HL-60 (cell line): ENCODE measurements around the gene GOLGA3.

Source experiments
- DNase-seq, 2 experiments: peaks; one replicate each; pipeline ENCODE4 v3.0.0-alpha.2; 2010 to 2020; ENCODE audit warnings: low read depth in 1 of 2, low spot score in 1 of 2
- H3K27ac ChIP-seq: fragments of 250-450 bp; sonication (Bioruptor Pico); replicated peaks from 2 replicates; pipeline ENCODE4 v1.5.1; 2020; ENCODE audit warnings: mild to moderate bottlenecking, moderate library complexity
- H3K27me3 ChIP-seq: fragments of 250-450 bp; sonication (Bioruptor Pico); 2 replicates; pipeline ENCODE4 v1.5.1; 2021; ENCODE audit warnings: mild to moderate bottlenecking, moderate library complexity; ENCODE audit not compliant: insufficient read depth, poor library complexity, severe bottlenecking
- H3K4me3 ChIP-seq: replicated peaks from 2 replicates; pipeline ENCODE4 v1.5.1; 2011; ENCODE audit warnings: mild to moderate bottlenecking, control low read depth, low read length; ENCODE audit not compliant: insufficient read depth
- CTCF ChIP-seq: IDR thresholded peaks from one replicate; pipeline ENCODE4 v1.5.1; 2011; ENCODE audit warnings: low read length, control low read depth, inconsistent platforms; ENCODE audit not compliant: insufficient read depth
- GABPA ChIP-seq: IDR thresholded peaks from 2 replicates; pipeline ENCODE4 v1.6.1; 2012; ENCODE audit warnings: low read depth
- POLR2AphosphoS5 ChIP-seq: IDR thresholded peaks from 2 replicates; pipeline ENCODE4 v1.6.1; 2012; ENCODE audit warnings: low read depth
- SPI1 ChIP-seq: IDR thresholded peaks from 2 replicates; pipeline ENCODE4 v1.6.1; 2012; ENCODE audit warnings: low read depth, mild to moderate bottlenecking, borderline replicate concordance
- TF ChIP-seq, protein P1 (sequence below): IDR thresholded peaks from 2 replicates; pipeline ENCODE4 v1.6.1; 2012; ENCODE audit warnings: low read depth; ENCODE audit not compliant: insufficient replicate concordance

GOLGA3 gene

DNA sequence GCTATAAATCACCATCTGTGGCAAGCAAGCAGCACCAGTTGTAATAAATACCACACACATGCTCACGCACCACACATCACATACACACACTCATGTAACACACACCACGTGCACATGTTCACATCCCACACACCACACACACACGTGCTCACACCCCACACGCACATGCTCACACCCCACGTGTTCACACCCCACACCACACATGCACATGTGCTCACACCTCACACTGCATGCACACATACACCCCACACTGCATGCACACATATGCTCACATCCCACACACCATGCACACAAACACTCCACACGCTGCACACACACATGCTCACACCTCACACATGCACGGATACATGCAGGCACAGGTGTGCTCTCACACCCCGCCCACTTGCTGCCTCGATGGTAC lies 44.1 kb downstream of the GOLGA3 start:
- Histone ChIP-seq H3K4me3 (no peak overlapping the region), H3K27me3 (no peaks in the 10 kb centered on the region), H3K27ac (no peak overlapping the region)
- DNase-seq, result no peak
- TF ChIP-seq POLR2AphosphoS5 (no peak), GABPA (no peak), CTCF (no peak), SPI1 (no peak)
- TF ChIP-seq, protein P1, sequence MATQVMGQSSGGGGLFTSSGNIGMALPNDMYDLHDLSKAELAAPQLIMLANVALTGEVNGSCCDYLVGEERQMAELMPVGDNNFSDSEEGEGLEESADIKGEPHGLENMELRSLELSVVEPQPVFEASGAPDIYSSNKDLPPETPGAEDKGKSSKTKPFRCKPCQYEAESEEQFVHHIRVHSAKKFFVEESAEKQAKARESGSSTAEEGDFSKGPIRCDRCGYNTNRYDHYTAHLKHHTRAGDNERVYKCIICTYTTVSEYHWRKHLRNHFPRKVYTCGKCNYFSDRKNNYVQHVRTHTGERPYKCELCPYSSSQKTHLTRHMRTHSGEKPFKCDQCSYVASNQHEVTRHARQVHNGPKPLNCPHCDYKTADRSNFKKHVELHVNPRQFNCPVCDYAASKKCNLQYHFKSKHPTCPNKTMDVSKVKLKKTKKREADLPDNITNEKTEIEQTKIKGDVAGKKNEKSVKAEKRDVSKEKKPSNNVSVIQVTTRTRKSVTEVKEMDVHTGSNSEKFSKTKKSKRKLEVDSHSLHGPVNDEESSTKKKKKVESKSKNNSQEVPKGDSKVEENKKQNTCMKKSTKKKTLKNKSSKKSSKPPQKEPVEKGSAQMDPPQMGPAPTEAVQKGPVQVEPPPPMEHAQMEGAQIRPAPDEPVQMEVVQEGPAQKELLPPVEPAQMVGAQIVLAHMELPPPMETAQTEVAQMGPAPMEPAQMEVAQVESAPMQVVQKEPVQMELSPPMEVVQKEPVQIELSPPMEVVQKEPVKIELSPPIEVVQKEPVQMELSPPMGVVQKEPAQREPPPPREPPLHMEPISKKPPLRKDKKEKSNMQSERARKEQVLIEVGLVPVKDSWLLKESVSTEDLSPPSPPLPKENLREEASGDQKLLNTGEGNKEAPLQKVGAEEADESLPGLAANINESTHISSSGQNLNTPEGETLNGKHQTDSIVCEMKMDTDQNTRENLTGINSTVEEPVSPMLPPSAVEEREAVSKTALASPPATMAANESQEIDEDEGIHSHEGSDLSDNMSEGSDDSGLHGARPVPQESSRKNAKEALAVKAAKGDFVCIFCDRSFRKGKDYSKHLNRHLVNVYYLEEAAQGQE, result no peak

GRCh38 chr12:132783917-132784531 lies 44.6 kb downstream of the GOLGA3 start:
- no peak overlapping the region for H3K4me3 ChIP-seq

DNA sequence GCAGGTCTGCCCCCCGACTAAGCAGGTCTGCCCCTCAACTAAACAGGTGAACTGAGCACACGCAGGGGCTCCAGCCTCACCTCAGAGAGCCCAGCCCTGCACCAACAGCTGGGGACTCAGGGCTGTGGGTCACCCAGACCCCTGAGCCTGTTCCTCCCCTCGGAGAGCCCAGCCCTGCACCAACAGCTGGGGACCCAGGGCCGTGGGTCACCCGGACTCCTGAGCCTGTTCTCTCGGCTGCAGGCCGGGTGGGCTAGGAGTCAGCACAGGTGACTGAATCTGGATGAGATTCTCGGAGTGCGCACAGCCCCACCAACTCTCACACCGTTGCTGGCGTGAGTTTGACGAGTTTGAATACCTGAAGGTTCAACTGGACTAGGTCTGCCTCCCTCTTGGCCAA lies 46.7 kb downstream of the GOLGA3 start:
- no peaks in the 10 kb centered on the region for H3K27me3 ChIP-seq

More at GRCh38 chr12:132783917-132784531, 44.6 kb downstream of the GOLGA3 start:
- Histone ChIP-seq H3K27ac (no peak overlapping the region), H3K27me3 (no peaks in the 10 kb centered on the region)
- TF ChIP-seq GABPA, result no peak
- TF ChIP-seq, protein P1, result no peak
- no peak for TF ChIP-seq POLR2AphosphoS5
- no peak for TF ChIP-seq SPI1
- TF ChIP-seq CTCF, result no peak
- no peak for DNase-seq

More for the DNA sequence above, 46.7 kb downstream of the GOLGA3 start:
- no peak for DNase-seq
- TF ChIP-seq, protein P1, result no peak
- TF ChIP-seq SPI1, result no peak
- TF ChIP-seq POLR2AphosphoS5, result no peak
- TF ChIP-seq CTCF, result no peak
- no peak for TF ChIP-seq GABPA
- H3K27ac ChIP-seq, result no peak overlapping the region
- no peak overlapping the region for H3K4me3 ChIP-seq
